Femur (tissue), 1 donor: ENCODE data around the gene POTED.
"Not testable (repeated sequence)": the region's sequence is repeated elsewhere in the genome, so short reads cannot be mapped to it uniquely, and the experiment has no call there.

ENCODE experiments used
- DNase-seq: peaks from one replicate; pipeline ENCODE4 v3.0.0-alpha.2; 2017

POTED gene

DNA sequence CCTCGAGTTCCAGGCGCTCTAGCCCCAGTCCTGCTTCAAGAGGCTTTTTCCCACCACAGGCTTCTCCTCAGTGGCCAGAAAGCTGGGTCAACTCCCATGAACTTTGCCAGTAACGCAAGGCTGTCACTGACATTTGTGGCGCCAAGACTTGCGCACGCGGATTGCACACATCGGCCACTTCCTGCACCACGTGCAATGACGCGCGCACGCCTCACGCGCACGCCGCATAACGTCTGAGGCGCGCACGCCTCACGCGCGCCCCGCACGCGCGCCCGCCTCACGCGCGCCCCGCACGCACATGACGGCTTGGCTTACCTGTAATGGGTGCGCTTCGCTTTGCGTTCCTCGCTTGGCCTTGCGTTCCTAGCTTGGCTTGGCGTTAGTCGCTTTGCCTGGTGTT is at the start of gene POTED:
TSS of gene POTED (plus strand) at position 301 of the 400 bp plus-strand sequence. CDS start 452 bp downstream, outside the sequence.
- not testable (repeated sequence) for DNase-seq

GRCh38 chr21:13650101-13650500 is 40.5 kb downstream of the POTED start:
- DNase-seq: not testable (repeated sequence)

DNA sequence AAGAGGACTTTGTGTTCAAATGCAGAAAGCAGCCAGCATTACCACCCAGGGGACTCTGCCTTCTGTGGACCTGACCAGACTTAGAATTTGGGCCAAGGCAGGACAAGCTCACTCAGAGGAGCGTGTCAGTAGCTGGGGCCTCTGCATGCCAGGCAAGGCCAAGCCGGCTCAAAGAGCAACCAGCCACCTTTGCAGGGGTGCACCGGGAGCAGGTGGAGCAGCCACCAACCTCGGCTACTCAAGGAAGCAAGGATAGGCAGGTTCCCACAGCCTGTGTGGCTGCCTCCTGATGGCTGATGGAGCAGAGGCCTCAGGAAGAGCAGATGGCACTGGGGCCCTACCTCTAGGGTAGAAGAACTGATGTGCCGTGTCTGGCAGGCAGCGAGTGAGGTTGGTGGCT is 42.2 kb downstream of the POTED start:
- DNase-seq: not testable (repeated sequence)
